Nucleus accumbens (tissue), 56 donors: ENCODE data around the gene NOL7.
A peak's percentile ranks its signal among the peaks of the same experiment; 100 is the strongest.

Experiments
- DNase-seq, 56 donors: peaks; one replicate each; lab custom pipeline; 2025; lab: John Stamatoyannopoulos, UW

NOL7 gene

DNA sequence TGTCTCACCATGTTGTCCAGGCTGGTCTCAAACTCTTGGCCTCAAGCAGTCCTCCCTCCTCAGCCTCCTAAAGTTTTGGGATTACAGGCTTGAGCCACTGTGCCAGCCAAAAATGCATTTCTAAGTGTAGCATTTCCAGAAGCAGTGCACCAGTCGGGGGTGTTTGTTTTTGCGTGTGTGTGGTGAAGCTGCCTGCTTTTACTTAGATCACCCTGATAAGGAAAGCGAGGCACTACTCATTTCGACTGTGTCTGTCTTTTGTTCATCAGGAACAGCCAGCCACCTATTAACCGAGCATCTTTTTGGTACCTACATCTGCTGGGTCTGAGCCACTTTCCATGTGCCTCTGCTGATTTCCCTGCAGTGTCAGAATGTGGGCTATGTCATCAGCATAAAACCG is 22.0 kb upstream of the NOL7 start:
- DNase-seq: no peak

DNA sequence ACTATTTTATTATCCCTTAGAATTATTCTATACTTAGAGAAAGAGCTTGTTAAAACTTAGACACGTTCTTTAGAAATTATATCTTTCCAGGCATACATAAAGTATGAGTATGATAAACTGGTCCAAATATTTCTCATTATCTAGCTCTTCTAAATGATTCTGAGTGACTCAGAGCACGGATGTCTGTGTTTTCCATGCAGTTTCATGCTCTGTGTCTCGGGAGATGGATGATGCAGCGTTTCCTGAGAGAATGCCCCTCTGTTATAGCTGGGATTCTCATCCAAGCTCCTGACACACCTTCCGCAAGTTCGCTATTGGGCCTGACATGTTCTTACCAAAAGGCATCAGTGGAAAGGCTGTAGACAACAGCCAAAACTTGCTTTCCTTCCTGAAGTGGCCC is 21.4 kb upstream of the NOL7 start:
- no peak for DNase-seq

DNA sequence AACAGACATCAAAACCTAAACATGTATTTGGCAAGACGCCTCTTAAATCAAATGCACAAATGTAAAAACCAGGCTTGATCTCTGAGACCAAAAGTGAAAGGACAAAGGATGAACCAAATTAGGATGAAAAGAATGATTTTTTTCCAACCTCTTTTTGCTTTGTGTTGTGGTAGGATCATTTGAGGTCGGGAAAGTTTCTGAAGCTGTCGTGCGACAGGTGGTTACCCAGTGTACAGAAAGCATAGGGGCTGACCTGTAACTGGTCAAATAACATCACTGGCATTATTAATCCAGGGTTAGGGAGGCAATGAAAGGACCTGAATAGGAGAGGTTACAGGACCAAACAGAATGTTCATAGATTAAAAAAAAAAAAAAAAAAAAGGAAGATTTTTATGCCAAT is 18.1 kb upstream of the NOL7 start:
- DNase-seq: no peak

DNA sequence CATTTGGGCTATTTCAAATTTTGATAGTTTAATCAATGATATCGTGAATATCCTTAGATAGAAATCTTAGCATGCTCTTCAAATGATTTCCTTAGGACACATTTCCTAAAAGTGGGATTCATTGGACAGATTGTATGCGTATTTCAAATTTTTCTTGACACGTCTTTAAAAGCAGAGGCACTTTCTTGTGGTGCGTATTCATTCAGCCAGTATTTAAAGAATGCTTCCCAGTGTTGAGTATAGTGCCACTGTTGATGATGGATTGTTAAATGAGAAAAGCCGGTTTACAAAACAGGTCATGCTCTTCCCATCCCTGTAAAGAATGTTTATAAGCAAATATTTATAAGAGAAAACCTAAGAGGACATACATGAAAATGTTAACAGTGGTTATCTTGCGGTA is 15.1 kb upstream of the NOL7 start:
- DNase-seq: no peak

DNA sequence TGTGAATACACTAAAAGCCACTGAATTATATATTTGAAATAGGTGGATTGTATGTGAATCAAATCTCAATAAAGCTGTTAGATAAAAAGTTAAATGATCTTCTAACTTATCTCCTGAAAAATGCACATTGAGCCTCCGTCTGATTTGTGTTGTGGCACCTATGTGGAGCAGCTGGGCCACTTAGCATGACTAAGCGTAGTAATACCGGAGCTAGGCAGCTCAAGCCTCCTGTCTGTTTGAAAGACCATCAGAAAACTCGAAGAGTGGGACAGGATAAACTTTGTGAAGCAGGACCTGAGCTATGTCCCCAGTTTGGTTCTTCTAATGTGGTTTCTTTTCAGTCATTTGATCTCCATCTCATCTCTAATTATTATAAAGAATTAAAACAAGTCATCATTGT is 11.0 kb upstream of the NOL7 start:
- DNase-seq: no peak

DNA sequence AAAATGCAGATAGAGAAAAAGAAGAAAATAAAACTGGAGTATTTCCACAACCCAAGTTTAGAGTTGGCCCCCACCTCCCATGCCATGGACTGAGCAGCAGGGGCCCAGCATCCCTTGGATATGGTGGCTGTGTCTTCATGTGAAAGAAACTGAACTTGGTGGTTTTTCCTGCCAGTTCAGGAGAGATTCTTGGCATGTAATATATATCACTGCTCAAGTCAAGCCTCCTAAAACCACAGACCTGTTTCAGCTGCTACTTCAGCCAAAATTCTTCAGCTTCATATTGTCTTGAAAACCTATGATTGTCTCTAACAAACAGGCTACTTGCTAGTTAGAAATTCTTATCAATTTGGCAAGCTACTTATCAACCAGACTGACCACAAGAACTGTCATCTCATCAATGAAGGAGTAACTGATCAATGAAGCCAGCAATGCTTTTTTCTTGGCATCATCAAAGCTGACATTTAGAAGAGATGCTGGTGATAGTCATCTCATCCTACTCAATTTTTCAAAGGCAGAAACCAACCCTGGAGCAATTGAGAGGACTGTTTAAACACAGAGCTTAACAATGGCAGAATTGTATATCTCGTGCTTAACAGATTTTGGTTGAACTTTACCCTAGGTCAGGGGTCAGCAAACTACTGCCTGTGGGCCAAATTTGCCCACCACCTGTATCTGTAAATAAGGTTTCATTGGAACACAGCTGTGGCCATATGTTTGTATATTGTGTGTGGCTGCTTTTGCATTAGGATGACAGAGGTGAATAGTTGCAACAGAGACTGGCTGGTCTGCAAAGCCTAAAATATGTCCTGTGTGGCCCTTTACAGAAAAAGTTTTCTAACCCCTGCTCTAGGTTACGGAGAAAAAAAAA is 10.4 kb upstream of the NOL7 start:
- DNase-seq: no peak

DNA sequence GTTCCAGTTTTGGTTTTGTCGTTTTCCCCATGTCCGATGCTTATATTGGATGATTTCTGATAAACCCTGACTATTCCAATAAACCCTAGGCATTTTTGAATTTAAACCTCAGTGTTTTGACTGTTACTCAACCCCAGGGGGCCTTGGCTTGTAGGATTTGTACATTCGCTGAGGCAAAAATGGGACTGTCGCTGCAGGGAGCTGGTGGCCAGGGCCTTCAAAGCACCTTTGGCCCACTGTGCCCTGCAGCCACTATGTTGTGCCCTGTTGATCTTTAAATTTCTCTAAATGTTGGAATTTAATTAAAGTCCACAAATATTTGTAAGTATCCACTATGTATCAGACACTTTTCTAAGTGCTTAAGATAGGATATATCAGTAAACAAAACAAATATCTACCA is 9.5 kb upstream of the NOL7 start:
- DNase-seq: no peak

DNA sequence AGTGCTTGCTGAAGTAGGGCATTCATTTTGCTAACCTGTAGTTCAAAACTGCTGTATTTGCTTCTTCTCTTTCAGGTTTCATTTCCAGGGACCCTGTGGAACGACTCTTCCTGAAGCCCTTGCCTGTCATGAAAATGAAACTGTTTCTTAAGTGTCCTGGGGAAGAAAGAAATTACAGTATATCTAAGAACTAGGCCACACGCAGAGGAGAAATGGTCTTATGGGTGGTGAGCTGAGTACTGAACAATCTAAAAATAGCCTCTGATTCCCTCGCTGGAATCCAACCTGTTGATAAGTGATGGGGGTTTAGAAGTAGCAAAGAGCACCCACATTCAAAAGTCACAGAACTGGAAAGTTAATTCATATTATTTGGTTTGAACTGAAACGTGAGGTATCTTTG is 3.4 kb upstream of the NOL7 start:
- no peak for DNase-seq

DNA sequence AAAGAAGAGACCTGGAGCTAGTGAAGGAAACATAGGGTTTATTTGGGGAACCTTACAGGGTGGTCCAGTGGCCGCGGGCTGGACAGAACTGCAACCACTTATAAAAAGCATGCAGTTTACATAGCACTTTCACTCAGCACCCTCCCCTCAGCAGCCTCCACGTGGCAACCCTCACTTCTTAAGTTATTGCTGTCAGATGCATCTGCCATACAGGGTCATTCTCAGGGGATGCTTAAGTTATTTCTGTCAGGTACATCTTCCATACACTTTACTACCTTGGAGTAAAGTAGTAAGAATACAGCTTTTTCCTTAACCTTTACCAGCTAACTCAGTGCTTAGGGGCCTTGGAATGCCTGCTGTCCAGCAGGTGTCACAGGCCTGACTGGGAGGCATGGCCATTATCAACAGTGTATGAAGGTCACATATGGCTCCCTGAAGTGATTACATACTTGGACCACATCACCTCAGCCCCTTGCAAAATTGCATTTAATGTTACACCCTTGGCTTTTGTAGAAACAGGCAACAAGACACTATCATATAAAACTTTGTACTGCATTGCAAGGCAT is 2.0 kb upstream of the NOL7 start:
- no peak for DNase-seq

DNA sequence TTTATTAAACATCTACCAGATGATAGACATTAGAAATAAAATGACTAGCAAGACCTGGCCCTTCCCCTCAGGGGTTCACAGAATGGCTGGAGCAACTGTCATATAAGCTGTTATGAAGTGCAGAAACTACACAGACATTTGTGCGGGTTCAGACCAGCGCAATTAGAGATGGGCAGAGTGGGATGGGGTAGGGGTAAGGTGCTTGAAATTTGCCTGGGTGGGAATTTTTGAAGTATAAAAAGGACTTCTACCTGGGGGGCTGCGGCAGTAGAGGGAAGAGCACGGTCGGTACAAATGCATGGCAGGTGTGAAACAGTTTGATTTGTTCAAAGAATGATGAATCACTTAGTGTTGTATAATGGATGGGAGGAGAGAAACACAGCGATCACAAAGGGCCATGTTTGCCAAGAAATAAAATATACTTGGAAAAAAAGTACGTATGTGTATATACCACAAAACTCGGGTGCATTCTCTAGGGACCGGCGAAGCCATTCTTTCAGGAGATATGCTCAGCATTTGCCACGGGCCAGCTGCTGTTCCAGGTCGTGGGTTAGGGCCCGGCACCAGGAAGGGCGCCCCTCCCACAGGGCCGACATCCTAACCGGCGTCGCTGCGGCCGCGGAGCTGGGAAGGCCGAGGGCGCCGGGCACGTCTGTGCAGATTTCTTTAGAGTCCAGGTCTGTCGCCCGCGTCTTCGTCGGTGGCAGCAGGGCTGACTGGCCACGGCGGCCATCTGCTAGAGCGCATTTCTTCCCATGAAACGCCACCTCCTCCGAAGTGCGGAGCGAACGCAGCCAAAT is 809 bp upstream of the NOL7 start:
- DNase-seq: peak in 18 of 56 donors; percentile 17 to 72 (median 55)

DNA sequence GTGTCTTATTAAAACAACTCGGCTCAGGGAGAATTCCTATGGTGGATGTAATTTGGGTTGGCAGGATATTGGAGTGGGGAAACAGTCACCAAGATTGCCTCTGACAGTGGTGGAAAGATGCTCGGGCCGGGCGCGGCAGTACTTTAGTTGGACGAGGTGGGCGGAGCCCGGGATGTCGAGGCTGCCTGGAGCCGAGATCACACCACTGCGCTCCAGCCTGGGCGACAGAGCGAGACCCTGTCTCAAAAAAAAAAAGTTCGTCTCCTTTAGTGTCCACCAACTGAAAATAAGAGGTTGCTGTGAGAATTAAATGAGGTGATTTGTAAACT is 621 bp downstream of the NOL7 start:
- DNase-seq: peak in 22 of 56 donors; percentile 3 to 59 (median 34)

DNA sequence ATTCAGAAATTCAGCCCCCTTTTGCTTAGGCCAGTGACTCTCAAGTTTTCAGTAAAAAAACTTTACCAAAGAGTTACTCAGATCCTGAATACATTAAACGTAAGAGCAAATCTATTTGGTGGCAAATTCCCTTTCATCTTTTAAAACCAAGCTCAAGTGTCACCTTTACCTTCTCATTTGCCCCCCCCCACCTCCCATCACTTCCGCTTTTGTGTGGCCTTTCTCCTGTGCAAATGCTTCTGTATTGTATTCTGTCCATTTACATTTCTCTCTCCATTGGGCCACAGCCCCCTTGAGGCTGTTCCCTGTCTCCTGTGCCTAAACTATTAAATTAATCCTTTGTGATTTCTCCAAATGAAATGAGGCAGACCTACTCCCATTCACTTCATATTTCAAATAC is 1.9 kb downstream of the NOL7 start:
- DNase-seq: no peak

DNA sequence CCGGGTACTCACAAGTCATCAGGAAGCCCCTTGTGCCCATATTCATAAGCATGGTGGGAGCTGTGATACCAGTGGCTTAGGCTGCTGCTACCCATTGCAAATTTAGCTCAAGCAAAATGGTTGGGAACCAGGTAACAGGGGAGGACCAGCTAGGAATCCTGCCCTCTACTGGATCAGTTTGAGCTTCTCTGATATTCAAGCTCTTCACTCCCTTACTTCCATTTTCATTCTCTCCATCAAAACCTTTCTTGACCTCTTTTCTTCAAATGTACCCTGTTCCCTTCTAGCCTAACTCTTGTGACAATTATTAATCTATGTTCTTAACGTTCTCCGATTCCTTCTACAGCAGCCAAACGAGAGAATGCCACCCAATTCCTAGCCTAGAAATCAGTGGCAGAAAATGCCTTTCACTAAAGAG is 9.7 kb downstream of the NOL7 start:
- DNase-seq: no peak

DNA sequence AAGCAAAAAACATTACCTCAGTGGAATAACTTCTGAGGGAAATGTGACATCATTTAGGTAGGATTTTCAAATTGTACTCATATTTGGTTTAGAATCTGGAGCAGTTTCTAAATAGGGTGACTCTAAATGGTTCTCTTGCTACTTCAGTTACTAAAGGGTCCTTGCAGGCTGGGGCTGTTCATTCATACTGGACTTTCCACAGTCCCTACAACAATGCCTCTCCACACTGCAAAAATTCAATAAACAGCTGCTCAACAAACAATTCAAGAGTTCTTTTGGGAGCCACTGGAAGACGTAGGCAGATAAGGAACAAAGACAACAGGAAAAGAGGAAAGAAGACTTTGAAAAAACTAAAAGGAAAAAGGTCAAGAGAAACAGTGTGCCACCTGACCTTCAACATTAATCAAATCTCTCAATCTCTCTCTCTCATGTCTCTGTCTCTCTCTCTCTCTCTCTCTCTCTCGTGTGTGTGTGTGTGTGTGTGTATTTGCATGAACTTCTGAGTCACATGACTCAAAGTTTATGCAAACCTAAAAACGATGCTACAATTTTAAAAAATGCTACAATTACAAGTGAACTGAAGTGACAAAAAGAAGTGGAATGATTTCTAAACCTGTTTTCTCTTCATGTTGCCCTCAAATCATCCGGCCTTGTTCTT is 14.5 kb downstream of the NOL7 start:
- no peak for DNase-seq

DNA sequence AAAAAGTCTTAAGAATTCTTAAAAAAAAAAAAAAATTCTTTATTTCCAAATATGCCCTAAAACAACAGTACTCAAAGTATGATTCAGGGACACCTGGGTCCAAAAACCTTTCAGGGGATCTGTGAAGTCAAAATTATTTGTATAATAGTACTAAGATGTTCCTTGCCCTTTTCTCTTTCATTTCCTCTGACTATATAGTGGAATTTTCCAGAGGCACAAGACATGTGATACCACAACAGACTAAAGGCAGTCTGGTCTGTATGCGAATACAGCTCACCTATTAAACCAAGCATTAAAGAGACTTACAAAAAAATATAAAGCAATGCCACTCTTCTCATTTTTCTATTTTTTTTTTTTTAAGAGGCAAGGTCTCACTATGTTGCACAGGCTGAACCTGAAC is 15.4 kb downstream of the NOL7 start:
- no peak for DNase-seq

DNA sequence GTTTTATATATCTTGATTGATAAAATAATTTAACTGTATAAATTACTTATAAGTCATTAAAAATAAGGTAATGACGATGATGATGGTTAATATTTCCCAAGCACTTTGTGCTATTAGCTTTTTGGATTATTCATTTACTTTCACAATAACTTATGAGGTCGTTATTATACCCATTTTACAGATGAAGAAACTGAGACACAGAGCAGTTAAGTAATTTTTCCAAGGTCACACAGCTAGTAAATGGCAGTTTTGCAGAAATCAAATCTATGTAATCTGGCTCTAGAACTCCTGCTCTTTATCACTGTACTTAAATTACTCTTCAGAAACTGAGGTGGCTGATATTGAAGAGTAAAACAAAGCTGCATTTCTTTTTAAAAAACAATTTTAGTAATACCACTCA is 18.2 kb downstream of the NOL7 start:
- DNase-seq: no peak

DNA sequence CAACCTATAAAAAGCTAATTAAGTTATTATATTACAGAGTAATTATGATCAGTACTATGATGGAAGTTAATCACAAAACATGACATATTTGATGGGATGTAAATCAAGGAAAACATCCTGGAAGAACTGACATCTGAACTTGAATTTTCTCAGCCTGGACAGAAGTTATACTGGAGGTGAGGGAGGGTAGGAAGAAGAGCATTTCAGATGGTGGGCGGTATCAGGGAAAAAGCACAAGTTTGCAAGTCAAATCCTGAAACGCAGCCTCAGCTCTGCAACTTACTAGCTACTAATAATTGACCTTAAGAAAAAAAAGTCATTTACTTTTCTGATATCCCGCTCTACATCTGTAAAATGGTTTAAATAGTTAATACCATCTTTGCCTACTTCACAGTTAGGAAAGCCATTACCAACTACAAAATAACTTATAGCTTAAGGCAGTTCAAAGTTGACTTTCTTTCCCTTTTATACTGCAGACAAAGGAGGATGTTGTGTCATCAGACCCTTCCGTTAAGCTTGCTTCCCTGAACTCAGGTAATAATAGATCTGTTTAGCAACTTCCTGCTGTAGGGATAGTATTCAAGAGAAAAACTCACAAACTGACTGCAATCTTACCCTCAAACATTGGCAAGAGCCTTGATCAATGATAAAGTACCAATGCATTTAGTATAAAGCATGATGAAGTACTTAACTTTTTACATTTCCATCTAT is 21.0 kb downstream of the NOL7 start:
- no peak for DNase-seq

DNA sequence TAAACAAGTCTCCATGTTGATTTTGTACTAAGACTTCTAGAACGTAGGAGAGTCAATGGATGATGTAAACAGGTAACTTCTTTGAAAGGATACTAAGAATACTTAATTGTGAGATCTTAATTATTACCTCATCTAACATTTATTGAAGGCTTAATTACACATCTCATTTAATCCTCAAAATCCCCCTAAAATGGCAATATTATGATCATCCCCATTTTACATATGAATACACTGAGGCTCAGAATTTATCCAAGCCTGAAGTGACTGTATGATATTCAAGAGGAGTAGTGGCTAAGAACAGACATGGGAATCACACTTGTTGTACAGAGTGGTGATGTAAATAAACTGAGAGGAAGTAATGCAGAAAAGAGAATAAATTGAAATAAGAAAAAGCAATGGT is 22.9 kb downstream of the NOL7 start:
- no peak for DNase-seq

DNA sequence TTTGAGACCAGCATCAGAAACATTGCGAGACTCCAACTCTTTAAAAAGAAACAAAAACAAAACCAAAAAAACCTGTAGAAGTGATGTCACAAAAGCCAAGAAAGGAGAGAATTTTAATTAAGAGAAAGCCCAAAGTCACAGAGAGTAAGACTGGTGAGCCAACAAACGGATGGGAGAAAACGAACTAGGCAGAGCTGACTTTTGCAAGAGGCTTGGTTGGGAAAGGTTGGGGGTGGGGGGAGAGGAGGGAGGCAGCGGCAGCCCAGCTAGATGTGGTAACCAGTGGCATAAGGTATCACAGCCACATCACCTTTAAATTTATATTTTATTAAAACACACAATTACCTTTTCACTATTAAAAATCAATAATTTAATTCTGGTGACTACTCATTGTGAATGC is 23.5 kb downstream of the NOL7 start:
- DNase-seq: no peak

DNA sequence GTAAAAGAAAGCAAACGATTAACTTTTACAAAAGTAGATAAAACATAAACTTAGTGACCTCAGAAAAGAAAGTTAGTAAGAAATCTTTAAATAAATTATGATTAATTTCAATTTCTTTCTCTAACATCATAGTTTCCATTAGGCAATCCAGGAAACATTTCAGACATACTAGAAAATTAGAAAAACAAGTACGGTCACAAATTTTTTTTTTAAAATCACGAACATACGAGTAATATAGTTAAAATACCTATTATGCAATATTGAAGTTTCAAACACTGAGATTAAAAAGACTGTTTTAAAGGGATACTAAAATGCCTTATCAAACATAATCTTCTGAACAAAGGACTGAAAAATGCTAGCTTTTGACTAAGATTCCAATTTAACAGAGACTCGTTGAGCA is 26.2 kb downstream of the NOL7 start:
- DNase-seq: no peak

DNA sequence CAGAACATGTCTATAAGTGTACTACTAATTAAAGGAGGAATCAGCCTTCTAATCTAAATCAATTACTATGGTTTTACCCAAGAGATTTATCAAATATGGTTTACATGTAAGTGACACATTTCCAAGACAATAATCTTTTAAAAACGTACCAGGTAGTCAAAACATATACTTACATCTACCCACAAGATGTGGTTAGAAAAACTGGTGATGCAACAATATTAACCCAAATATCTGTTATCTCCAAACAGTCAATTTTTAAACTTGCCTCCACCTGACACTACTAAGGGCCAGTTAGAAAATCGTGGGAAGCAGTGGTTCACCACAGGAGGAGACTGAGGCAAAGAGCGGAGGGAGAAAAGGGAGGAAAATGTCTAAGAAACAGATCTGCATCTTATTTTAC is 28.0 kb downstream of the NOL7 start:
- DNase-seq: no peak
